Measurements from ENCODE around the gene EEIG1. TPM values are rescaled to one million over a fixed set of nuclear protein-coding genes. Genes with fewer than 3 reads are reported as not detected.
A peak's percentile ranks its signal among the peaks of the same experiment; 100 is the strongest.

EEIG1 gene
- polyA plus RNA-seq, 1 donor, result 55.2 TPM

DNA sequence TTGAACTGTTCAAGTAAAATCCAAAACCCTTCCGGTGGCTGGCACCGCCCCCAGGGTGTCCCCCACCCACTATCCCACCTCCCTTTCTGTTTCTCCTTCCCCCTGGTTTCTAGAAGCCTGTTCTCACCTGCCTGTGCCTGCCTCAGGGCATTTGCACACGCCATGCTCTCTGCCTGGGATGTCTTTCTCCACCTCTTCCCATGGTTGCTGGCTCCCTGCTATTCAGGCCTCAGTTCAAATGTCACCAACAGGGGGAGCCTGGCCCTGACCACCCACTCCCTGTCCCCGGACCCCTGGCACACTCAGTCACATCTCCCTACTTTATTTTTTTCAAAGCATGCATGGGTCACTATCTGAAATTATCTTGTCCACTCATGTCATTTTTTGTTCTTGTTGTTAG is 39.9 kb upstream of the EEIG1 start:
- no CpG with 5 or more reads among the region's 4 CpGs for WGBS (ENCODE audit: insufficient coverage, low lambda C conversion rate)
- H3K9me3 ChIP-seq (ENCODE audit: control insufficient read depth, low read depth, low read length), result no peaks in the 10 kb centered on the region
- H3K36me3 ChIP-seq (ENCODE audit: control insufficient read depth, insufficient read depth, low read length), result no peaks in the 10 kb centered on the region
- H3K27me3 ChIP-seq (ENCODE audit: control insufficient read depth, insufficient read depth, low read length), result no peaks in the 10 kb centered on the region
- H3K27ac ChIP-seq (ENCODE audit: low read length), result no peak overlapping the region
- H3K4me3 ChIP-seq (ENCODE audit: low read length), result no peak overlapping the region
- no peak for DNase-seq
- H3K4me1 ChIP-seq (ENCODE audit: control insufficient read depth, insufficient read depth, low read length), result no peaks in the 10 kb centered on the region

DNA sequence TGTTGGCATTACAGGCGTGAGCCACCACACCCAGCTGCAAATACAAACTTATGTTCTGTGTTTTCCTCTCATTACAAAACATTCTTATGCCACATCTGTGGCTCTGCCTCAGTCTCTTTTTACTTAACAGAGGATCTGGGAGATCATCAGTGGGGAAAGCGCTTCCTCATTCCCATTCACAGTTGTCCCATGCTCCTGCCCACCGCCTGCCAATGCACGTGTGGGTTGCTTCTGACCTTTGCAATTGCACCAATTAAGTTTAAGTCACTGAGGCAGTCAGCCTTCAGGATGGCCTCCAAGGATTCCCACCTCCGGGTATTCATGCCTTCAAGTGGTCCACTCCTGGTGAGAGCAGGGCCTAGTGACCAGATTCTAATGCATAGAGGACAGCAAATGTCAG is 34.9 kb upstream of the EEIG1 start:
- no peak for DNase-seq
- H3K27me3 ChIP-seq (ENCODE audit: control insufficient read depth, insufficient read depth, low read length), result no peaks in the 10 kb centered on the region
- H3K36me3 ChIP-seq (ENCODE audit: control insufficient read depth, insufficient read depth, low read length), result no peaks in the 10 kb centered on the region
- no peak overlapping the region for H3K27ac ChIP-seq (ENCODE audit: low read length)
- H3K9me3 ChIP-seq (ENCODE audit: control insufficient read depth, low read depth, low read length), result no peaks in the 10 kb centered on the region
- no CpG with 5 or more reads among the region's 5 CpGs for WGBS (ENCODE audit: insufficient coverage, low lambda C conversion rate)
- peaks cover 4% of the 10 kb centered on the region for H3K4me1 ChIP-seq (ENCODE audit: control insufficient read depth, insufficient read depth, low read length)
- no peak overlapping the region for H3K4me3 ChIP-seq (ENCODE audit: low read length)

DNA sequence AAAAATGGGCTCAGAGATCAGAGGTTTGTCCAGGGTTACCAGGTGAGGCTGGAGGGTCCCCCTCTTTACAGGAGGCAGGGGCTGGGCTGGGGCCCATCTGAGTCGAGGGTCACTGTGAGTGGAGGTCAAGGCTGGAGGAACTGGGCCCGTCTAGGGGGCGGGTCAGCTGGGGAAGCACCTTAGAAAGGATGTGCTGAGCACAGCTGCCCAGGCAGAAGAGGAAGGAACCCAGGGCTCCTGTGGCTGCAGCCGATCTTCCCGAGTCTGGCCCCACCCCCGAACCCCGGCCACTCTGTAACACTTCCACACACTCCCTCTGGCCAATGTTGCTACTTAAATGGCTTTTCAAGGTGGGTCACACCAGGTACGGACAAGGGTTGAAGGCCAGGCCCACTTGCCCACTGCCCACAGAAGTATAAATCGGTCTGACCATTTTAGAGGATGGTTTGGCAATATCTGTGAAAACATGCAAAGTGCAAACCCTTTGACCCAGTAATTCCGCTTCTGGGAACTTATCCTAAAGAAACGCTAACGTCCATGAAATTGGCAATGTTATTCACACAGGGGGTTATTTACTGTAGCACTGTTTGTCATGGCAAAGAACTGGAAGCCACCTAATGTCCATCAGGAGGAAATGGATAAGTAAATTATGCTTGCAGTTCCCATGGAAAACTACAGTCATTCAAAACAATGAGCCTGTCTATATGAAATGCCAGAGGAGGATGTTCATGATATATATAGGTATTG is 30.5 kb upstream of the EEIG1 start:
- DNase-seq, result no peak
- no CpG with 5 or more reads among the region's 12 CpGs for WGBS (ENCODE audit: insufficient coverage, low lambda C conversion rate)

DNA sequence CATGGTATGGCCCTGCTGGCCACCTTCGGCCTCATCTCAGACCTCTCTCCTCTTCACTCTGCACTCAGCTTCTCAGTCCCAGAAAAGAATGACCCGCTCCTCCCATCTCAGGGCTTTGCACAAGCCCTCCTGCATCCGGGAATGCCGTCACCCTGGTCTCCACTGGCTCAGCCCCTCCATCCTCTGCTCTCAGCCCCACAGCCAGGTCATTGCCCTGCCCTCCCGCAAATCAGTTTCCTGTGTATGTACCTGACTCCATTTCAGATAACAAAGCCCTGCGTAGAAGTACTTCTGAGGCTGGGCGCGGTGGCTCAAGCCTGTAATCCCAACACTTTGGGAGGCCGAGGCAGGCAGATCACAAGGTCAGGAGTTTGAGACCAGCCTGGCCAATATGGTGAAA is 28.9 kb upstream of the EEIG1 start:
- no CpG with 5 or more reads among the region's 9 CpGs for WGBS (ENCODE audit: insufficient coverage, low lambda C conversion rate)
- H3K4me1 ChIP-seq (ENCODE audit: control insufficient read depth, insufficient read depth, low read length), result peaks cover 10% of the 10 kb centered on the region
- H3K4me3 ChIP-seq (ENCODE audit: low read length), result no peak overlapping the region
- H3K36me3 ChIP-seq (ENCODE audit: control insufficient read depth, insufficient read depth, low read length), result no peaks in the 10 kb centered on the region
- no peak overlapping the region for H3K27ac ChIP-seq (ENCODE audit: low read length)
- H3K27me3 ChIP-seq (ENCODE audit: control insufficient read depth, insufficient read depth, low read length), result no peaks in the 10 kb centered on the region
- peaks cover 7% of the 10 kb centered on the region for H3K9me3 ChIP-seq (ENCODE audit: control insufficient read depth, low read depth, low read length)
- no peak for DNase-seq

More for the DNA sequence above, 30.5 kb upstream of the EEIG1 start:
- H3K9me3 ChIP-seq (ENCODE audit: control insufficient read depth, low read depth, low read length), result peaks cover 7% of the 10 kb centered on the region
- no peaks in the 10 kb centered on the region for H3K36me3 ChIP-seq (ENCODE audit: control insufficient read depth, insufficient read depth, low read length)
- peaks cover 10% of the 10 kb centered on the region for H3K4me1 ChIP-seq (ENCODE audit: control insufficient read depth, insufficient read depth, low read length)
- no peak overlapping the region for H3K4me3 ChIP-seq (ENCODE audit: low read length)
- H3K27me3 ChIP-seq (ENCODE audit: control insufficient read depth, insufficient read depth, low read length), result no peaks in the 10 kb centered on the region
- H3K27ac ChIP-seq (ENCODE audit: low read length), result no peak overlapping the region

DNA sequence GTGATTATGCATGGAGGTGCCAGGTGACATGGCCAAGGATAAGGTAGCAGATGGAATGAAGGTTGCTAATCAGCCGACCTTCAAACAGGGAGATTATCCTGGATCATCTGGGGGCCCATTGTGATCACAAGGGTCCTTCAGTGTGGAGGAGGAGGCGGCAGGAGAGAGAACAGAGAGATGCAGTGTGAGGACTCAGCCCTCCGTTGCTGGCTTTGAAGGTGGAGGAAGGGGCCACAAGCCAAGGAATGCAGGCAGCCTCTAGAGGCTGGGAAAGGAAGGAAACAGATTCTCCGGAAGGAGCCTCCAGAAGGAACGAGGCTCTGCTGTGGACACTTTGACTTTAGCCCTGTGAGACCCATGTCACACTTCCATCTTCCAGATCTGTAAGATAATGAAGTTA is 27.4 kb upstream of the EEIG1 start:
- no CpG with 5 or more reads among the region's 5 CpGs for WGBS (ENCODE audit: insufficient coverage, low lambda C conversion rate)
- H3K27ac ChIP-seq (ENCODE audit: low read length), result no peak overlapping the region
- H3K36me3 ChIP-seq (ENCODE audit: control insufficient read depth, insufficient read depth, low read length), result no peaks in the 10 kb centered on the region
- DNase-seq, result no peak
- H3K4me3 ChIP-seq (ENCODE audit: low read length), result no peak overlapping the region
- no peaks in the 10 kb centered on the region for H3K27me3 ChIP-seq (ENCODE audit: control insufficient read depth, insufficient read depth, low read length)
- H3K4me1 ChIP-seq (ENCODE audit: control insufficient read depth, insufficient read depth, low read length), result peaks cover 10% of the 10 kb centered on the region
- H3K9me3 ChIP-seq (ENCODE audit: control insufficient read depth, low read depth, low read length), result peaks cover 7% of the 10 kb centered on the region

DNA sequence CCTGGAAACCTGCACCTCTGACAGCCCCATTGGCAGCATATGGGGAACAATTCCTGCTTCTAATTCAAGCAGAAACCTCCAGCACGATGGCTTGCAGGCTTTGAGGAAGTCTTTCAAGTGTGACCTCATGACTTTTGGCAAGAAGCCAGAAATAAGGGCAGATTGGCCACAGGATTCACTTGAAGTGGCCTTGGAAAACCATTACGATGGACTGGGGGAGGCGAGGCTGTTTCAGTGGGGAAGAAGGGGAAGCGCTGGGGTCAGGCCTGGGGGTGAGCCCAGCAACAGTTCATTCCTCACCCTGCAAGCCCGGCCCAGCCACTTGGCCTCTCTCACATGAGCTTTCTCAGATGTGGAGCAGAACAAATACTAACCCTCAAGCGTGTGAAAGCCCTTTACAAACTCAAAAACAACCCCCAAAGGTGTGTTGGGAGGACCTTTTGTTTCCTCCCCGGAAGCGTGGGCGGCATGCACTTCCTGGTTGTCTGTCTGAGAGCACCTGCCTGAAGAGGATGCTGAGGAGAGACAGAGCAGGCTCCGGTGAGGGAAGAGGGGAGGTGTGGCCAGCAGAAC is 26.9 kb upstream of the EEIG1 start:
- H3K4me3 ChIP-seq (ENCODE audit: low read length), result no peak overlapping the region
- no peaks in the 10 kb centered on the region for H3K36me3 ChIP-seq (ENCODE audit: control insufficient read depth, insufficient read depth, low read length)
- peaks cover 7% of the 10 kb centered on the region for H3K9me3 ChIP-seq (ENCODE audit: control insufficient read depth, low read depth, low read length)
- WGBS (ENCODE audit: insufficient coverage, low lambda C conversion rate), result no CpG with 5 or more reads among the region's 10 CpGs
- H3K27me3 ChIP-seq (ENCODE audit: control insufficient read depth, insufficient read depth, low read length), result no peaks in the 10 kb centered on the region
- H3K27ac ChIP-seq (ENCODE audit: low read length), result peak overlapping the region; percentile 8
- H3K4me1 ChIP-seq (ENCODE audit: control insufficient read depth, insufficient read depth, low read length), result peaks cover 10% of the 10 kb centered on the region
- DNase-seq, result peak; percentile 41 to 68

DNA sequence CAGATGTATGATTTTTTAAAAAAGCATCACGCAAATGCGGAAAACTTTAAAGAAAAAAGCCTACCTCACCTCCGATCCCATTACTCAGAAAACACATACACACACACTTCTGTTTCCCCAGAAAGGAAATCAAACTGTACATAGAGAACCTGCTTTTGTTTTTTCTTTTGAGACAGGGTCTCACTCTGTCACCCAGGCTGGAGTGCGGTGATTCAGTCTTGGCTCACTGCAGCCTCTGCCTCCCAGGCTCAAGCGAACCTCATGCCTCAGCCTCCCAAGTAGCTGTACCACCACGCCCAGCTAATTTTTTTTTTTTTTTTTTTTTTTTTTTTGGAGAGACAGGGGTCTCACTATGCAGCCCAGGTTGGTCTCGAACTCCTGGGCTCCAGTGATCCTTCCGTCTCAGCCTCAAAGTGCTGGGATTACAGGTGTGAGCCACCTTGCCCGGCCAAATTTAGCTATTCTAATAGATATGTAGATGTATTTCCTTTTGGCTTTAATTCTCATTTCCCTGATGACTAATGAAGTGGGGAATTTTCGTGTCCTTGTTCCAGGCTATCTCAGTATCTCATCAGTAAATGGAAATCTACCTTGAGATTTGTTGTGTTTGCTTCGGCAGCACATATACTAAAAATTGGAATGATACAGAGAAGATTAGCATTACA is 25.7 kb upstream of the EEIG1 start:
- no peaks in the 10 kb centered on the region for H3K36me3 ChIP-seq (ENCODE audit: control insufficient read depth, insufficient read depth, low read length)
- no CpG with 5 or more reads among the region's 11 CpGs for WGBS (ENCODE audit: insufficient coverage, low lambda C conversion rate)
- H3K27me3 ChIP-seq (ENCODE audit: control insufficient read depth, insufficient read depth, low read length), result no peaks in the 10 kb centered on the region
- no peak overlapping the region for H3K4me3 ChIP-seq (ENCODE audit: low read length)
- peaks cover 10% of the 10 kb centered on the region for H3K4me1 ChIP-seq (ENCODE audit: control insufficient read depth, insufficient read depth, low read length)
- DNase-seq, result no peak
- H3K9me3 ChIP-seq (ENCODE audit: control insufficient read depth, low read depth, low read length), result peaks cover 7% of the 10 kb centered on the region
- H3K27ac ChIP-seq (ENCODE audit: low read length), result no peak overlapping the region

DNA sequence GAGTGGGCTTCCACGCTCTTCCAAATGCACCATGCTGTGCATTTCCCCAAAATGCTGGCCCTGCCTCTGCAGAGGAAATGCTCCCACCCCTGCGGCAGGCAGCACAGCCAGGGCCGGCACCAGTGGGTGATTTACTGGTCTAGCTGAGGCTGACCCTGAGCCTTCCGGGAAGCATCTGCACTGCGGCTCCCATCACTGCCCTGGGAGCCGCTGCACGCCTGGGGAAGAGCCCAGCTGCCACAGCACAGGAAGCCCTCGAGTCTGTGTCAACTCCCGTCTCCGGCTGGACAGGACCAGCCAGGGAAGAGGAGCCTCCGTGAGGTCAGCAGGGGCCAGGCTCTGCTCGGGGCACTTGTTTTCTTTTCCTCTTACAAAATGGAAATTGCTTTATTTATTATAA is 25.1 kb upstream of the EEIG1 start:
- H3K4me1 ChIP-seq (ENCODE audit: control insufficient read depth, insufficient read depth, low read length), result peaks cover 6% of the 10 kb centered on the region
- no peaks in the 10 kb centered on the region for H3K36me3 ChIP-seq (ENCODE audit: control insufficient read depth, insufficient read depth, low read length)
- H3K4me3 ChIP-seq (ENCODE audit: low read length), result no peak overlapping the region
- DNase-seq, result peak in 1 of 2 donors; percentile 37
- H3K27me3 ChIP-seq (ENCODE audit: control insufficient read depth, insufficient read depth, low read length), result no peaks in the 10 kb centered on the region
- 67% methylated on average over 2 of the region's 12 CpGs for WGBS (ENCODE audit: insufficient coverage, low lambda C conversion rate)
- peaks cover 7% of the 10 kb centered on the region for H3K9me3 ChIP-seq (ENCODE audit: control insufficient read depth, low read depth, low read length)
- H3K27ac ChIP-seq (ENCODE audit: low read length), result no peak overlapping the region

DNA sequence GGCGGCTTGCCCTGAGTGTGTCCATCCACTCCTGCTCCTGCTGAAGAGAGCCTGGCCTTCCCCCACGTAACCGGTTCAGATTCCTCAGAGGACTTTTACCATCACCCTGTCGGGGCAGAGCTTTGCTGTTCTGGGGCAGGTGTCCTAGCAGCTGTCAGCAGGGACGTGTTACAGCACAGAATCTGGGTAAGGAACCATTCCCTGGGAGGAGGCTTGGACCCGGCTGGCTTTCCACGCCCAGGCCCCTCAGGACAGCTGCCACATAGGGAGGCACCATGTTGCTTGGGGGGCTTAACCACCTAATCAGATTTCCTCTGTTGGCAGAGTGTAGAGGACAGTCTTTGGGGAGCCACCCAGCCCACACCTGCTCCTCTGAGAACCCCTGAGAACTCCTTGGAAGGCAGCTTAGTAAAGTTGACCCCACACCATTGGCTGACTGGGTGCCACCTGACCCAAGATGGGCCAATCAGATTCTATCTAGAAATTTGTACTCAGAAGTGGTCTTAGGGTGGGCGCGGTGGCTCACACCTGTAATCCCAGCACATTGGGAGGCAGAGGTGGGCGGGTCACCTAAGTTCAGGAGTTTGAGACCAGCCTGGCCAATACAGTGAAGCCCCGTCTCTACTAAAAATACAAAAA is 23.3 kb upstream of the EEIG1 start:
- peaks cover 7% of the 10 kb centered on the region for H3K9me3 ChIP-seq (ENCODE audit: control insufficient read depth, low read depth, low read length)
- H3K36me3 ChIP-seq (ENCODE audit: control insufficient read depth, insufficient read depth, low read length), result no peaks in the 10 kb centered on the region
- no CpG with 5 or more reads among the region's 11 CpGs for WGBS (ENCODE audit: insufficient coverage, low lambda C conversion rate)
- H3K27me3 ChIP-seq (ENCODE audit: control insufficient read depth, insufficient read depth, low read length), result no peaks in the 10 kb centered on the region
- peaks cover 6% of the 10 kb centered on the region for H3K4me1 ChIP-seq (ENCODE audit: control insufficient read depth, insufficient read depth, low read length)
- DNase-seq, result no peak
- H3K4me3 ChIP-seq (ENCODE audit: low read length), result no peak overlapping the region
- H3K27ac ChIP-seq (ENCODE audit: low read length), result no peak overlapping the region

DNA sequence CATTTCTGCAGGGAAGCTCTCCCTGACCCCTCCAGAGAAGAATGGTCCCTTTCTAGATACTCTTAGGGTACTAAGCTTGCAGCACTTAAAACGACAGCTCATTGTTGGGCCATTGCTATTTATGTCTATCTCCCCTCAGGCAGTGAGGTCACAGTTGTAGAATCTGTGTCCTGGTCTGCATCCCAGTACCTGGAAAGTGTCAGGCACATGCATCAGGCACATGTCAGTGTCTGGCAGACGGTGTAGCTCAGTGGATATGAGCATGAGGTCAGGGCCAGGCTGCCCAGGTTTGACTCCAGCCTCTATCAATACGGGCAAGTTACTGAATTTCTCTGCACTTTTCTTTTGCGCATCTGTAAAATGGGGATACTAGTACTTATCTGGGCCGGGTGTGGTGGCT is 22.2 kb upstream of the EEIG1 start:
- DNase-seq, result no peak
- peaks cover 6% of the 10 kb centered on the region for H3K4me1 ChIP-seq (ENCODE audit: control insufficient read depth, insufficient read depth, low read length)
- no peaks in the 10 kb centered on the region for H3K27me3 ChIP-seq (ENCODE audit: control insufficient read depth, insufficient read depth, low read length)
- H3K27ac ChIP-seq (ENCODE audit: low read length), result no peak overlapping the region
- H3K4me3 ChIP-seq (ENCODE audit: low read length), result no peak overlapping the region
- H3K36me3 ChIP-seq (ENCODE audit: control insufficient read depth, insufficient read depth, low read length), result no peaks in the 10 kb centered on the region
- H3K9me3 ChIP-seq (ENCODE audit: control insufficient read depth, low read depth, low read length), result peaks cover under 1% of the 10 kb centered on the region
- WGBS (ENCODE audit: insufficient coverage, low lambda C conversion rate), result no CpG with 5 or more reads among the region's 5 CpGs
